ENCODE measurements around the gene ALAD.
"Not testable (repeated sequence)": the region's sequence is repeated elsewhere in the genome, so short reads cannot be mapped to it uniquely, and the experiment has no call there.

- TF ChIP-seq, protein P1, sequence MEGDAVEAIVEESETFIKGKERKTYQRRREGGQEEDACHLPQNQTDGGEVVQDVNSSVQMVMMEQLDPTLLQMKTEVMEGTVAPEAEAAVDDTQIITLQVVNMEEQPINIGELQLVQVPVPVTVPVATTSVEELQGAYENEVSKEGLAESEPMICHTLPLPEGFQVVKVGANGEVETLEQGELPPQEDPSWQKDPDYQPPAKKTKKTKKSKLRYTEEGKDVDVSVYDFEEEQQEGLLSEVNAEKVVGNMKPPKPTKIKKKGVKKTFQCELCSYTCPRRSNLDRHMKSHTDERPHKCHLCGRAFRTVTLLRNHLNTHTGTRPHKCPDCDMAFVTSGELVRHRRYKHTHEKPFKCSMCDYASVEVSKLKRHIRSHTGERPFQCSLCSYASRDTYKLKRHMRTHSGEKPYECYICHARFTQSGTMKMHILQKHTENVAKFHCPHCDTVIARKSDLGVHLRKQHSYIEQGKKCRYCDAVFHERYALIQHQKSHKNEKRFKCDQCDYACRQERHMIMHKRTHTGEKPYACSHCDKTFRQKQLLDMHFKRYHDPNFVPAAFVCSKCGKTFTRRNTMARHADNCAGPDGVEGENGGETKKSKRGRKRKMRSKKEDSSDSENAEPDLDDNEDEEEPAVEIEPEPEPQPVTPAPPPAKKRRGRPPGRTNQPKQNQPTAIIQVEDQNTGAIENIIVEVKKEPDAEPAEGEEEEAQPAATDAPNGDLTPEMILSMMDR (conservative IDR thresholded peaks at IDR 0.05; ENCODE audit: low read depth, low read length) = not testable (repeated sequence)
- TF ChIP-seq EZH2 (IDR thresholded peaks at IDR 0.05; ENCODE audit: borderline replicate concordance, low read depth, low read length, poor library complexity, severe bottlenecking) = not testable (repeated sequence)
Observed at GRCh38 chr9:113437716-113438115, 36.6 kb upstream of the ALAD start.
